HCT116 (cell line): ENCODE results near the gene CALML6.

ENCODE experiments used
- CBX3 ChIP-seq: IDR thresholded peaks from 2 replicates; pipeline ENCODE4 v1.6.1; 2012; ENCODE audit warnings: low read depth
- TF ChIP-seq, protein P1 (sequence below), 3 experiments: fragments of 200-600 bp in 1 of 3; sonication (generic) in 1 of 3; IDR thresholded peaks in 2 of 3; conservative IDR thresholded peaks in 1 of 3; 2 replicates each; pipeline ENCODE4 v1.5.1; 2012 to 2017; ENCODE audit warnings: low read depth in 2 of 3, low read length in 2 of 3, antibody characterized with exemption in 1 of 3, borderline replicate concordance in 1 of 3, control low read depth in 1 of 3, mild to moderate bottlenecking in 1 of 3, mixed read lengths in 1 of 3, mixed run types in 1 of 3, moderate library complexity in 1 of 3; ENCODE audit not compliant: insufficient read depth in 1 of 3
- TF ChIP-seq, protein P2 (sequence below): IDR thresholded peaks from 2 replicates; pipeline ENCODE4 v1.6.1; 2012

DNA sequence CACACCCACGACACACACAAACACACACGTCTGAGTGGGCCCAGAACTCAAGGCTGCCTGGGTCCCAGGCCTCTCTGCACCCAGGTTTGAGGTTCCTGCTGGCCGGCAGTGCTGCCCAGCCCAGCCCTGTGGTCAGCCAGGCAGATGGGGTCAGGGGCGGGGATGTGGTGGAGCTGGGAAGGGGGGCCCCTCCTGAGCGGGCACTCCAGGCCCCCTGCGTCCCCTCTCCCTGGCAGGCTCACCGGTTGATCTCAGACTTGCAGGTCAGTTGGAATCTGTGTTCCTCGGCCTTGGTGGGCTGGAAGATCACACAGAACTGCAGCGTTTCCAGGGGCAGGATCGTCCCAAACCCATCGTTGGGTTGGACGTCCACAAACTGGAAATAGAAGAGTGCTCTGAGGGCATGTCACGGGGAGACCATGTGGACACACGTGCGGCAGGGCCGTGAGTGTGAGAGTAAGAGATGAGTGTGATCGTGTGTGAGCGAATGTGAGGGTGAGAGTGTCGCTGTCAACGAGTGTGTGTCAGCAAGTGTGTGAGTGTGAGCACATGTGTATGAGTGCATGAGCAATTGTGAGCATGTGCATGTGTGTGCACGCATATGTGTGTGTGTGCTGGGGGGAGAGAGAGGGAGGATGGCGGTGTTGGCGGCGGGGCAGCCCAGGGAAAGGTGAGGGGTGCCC, 23.7 kb downstream of the CALML6 start:
- no peak for TF ChIP-seq CBX3
- TF ChIP-seq, protein P1, sequence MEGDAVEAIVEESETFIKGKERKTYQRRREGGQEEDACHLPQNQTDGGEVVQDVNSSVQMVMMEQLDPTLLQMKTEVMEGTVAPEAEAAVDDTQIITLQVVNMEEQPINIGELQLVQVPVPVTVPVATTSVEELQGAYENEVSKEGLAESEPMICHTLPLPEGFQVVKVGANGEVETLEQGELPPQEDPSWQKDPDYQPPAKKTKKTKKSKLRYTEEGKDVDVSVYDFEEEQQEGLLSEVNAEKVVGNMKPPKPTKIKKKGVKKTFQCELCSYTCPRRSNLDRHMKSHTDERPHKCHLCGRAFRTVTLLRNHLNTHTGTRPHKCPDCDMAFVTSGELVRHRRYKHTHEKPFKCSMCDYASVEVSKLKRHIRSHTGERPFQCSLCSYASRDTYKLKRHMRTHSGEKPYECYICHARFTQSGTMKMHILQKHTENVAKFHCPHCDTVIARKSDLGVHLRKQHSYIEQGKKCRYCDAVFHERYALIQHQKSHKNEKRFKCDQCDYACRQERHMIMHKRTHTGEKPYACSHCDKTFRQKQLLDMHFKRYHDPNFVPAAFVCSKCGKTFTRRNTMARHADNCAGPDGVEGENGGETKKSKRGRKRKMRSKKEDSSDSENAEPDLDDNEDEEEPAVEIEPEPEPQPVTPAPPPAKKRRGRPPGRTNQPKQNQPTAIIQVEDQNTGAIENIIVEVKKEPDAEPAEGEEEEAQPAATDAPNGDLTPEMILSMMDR (IDR thresholded peaks at IDR 0.05 in 2 of 3, conservative IDR thresholded peaks at IDR 0.05 in 1 of 3; ENCODE audit: borderline replicate concordance in 1 of 3, insufficient read depth in 1 of 3, low read depth in 2 of 3, low read length in 2 of 3) = no peak
- TF ChIP-seq, protein P2, sequence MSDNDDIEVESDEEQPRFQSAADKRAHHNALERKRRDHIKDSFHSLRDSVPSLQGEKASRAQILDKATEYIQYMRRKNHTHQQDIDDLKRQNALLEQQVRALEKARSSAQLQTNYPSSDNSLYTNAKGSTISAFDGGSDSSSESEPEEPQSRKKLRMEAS = no peak
